ACHN (cell line): ENCODE measurements around the gene ADGRL1.
A peak's percentile ranks its signal among the peaks of the same experiment; 100 is the strongest.
"Not testable (repeated sequence)": the region's sequence is repeated elsewhere in the genome, so short reads cannot be mapped to it uniquely, and the experiment has no call there.

Experiments
- DNase-seq: peaks from one replicate; pipeline ENCODE4 v3.0.0-alpha.2; 2015
- in situ Hi-C: cut with HindIII; loops from 2 replicates; pipeline ENCODE4 v1.10.0; 2017; ENCODE audit warnings: low sequenced_read_pairs, low pct_ligation_motif_present, low pct_unique_long_range_greater_than_20kb

ADGRL1 gene

DNA sequence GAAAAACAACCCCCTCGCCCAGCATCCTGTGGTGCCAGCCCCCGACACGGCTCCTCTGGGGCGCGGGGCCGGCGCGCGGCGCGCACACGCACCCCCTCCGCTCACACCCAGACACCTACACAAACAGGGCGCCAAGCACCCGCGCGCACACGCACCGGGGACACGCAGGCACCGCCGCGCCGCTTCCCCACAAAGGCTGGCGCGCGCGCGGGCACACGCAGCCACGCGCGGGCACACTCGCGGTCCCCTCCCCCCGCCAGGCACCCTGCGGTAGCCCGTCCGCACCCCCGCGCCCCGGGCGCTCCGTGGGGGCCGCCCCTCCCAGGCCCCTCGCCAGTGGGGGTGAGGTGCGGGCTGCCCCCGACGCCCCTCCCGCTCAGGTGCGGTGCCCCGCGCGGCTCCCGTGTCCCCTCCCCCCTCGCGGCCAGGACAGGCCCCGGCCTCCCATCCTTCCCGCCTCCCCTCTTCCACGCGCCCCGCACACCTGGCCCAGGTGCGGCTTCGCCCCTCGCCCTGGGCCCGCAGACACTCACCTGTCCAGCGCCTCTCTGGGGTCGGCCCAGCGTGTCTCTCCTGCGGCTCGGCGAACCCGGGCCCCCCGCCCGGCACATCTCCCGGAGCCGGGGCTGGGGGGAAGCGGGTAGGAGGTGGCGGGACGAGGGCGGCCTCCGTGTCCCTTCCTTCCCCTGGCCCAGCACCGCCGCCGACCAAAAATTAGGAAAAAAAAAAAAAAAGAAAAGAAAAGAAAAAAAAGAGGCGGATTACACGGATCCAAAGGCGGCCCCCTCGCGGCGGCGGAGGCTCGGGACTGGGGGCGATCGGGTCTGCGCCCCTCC is at the start of gene ADGRL1:
ADGRL1 (minus strand) TSS at position 718 of the 836 bp plus-strand sequence. CDS start 22,567 bp downstream, outside the sequence.
- in situ Hi-C loops, DNase-seq: not testable (repeated sequence)

DNA sequence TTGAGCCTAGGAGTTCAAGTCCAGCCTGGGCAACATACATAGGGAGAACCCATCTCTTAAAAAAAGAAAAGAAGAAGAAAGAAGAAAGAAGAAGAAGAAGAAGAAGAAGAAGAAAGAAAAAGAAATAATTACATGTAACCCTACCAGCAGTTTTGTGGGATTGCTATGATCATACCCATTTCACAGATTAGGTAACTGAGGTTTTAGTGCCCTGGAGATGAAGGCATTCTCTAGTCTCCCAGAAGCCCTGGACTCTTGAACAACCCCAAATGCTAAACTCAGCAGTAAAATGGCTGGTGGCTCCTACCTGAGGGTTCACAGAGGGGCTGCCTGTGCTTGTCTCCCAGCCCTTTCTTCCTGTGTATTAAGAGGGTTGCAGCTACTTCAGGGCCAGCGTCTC is 49.3 kb upstream of the ADGRL1 start:
- in situ Hi-C loops, DNase-seq: not testable (repeated sequence)

DNA sequence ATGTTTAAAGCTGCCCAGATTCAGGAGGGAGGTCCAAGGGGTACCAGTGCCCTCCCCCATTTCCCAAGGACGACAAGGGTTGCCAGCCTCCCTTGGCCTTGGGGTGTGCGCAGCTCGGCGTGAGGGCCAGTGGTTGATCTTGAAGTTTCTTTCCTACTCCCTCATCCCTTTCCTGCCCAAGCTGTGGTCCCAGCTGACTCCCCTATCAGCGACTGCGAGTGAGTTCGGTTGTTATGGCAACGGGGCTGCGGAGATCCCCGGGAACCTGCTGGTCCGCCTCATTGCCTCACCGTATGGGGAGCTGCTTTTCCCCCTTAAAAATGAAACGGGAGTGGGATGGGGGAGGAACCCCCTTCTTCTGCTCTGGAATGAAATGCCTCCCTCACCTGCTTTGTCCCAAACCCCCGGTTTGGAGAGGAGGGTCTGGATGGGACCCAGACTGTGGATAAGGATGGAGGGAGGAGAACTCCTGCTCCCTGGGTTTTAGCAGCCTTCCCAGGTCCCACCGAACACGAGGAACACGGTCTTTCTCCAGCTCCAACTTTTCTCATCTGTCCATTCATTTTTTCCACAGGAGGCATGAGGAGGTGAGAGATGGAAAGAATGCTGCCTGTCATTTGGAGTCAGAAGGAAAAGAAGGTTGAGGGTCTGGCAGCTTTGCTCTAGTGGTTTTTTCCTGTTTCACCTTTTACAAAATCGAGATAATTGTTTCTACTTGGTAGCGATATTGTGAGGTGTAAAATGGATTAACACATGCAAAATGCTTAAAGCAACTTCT is 48.0 kb upstream of the ADGRL1 start:
- DNase-seq, in situ Hi-C loops: not testable (repeated sequence)

DNA sequence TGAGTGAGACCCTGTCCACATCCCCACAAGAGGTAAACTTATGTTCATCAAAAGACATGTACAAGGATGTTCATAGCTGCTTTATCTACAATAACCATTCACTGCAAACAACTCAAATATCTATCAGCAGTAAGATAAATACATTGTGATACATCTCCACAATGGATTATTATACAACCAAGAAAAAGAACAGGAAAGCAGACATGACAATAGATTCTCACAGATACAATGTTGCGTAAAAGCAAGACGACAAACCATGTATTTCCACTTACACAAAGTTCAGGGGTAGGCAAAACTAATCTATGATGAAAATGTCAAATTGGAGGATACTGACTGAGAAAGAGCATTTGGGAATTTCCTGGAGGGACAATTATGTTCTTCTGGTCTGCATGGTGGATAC is 46.2 kb upstream of the ADGRL1 start:
- DNase-seq, in situ Hi-C loops: not testable (repeated sequence)

DNA sequence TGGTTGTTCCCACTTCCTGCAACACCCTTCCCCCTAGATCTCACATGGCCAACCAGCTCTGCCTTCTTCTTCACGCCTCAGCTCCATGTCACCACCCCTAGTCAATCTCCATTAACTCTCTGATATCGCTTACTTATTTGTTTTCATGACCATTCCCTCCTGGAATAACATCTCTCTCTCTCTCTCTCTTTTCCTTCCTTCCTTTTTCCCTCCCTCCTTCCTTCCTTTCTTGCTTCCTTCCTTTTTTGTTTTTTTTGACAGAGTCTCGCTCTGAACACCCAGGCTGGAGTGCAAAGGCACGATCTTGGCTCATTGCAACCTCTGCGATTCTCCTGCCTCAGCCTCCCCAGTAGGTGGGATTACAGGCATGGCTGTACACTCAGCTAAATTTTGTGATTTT is 44.9 kb upstream of the ADGRL1 start:
- in situ Hi-C loops, result no loop called here

DNA sequence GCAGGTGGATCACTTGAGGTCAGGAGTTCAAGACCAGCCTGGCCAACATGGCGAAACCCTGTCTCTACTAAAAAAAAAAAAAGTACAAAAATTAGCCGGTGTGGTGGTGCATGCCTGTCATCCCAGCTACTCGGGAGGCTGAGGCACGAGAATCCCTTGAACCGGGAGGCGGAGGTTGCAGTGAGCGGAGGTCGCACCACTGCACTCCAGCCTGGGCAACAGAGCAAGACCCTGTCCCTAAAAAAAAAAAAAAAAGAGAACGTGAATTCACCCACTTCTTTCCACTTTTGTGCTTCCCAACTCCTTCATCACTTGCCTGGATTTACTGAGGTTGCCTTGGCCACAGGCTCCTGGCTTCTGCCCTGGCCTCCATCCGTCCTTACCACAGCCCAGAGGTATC is 44.3 kb upstream of the ADGRL1 start:
- DNase-seq, in situ Hi-C loops: not testable (repeated sequence)

More for the DNA sequence above, 44.9 kb upstream of the ADGRL1 start:
- DNase-seq, result no peak

DNA sequence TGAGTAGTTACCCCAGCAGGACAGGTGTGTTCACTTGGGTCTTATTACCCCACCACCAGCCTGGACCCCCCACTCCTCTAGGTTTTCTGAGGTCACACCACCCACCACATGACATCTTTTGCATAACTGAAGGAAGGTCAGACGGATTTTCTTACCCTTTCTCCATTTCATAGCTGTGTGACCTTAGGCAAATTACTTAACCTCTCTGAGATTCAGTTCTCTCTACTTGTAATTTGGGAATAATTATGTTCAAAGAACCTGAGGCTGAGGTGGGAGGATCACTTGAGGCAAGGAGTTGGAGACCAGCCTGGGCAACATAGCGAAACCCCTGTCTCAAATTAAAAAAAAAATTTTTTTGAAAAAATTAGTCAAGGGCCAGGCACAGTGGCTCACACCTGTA is 43.9 kb upstream of the ADGRL1 start:
- in situ Hi-C loops, DNase-seq: not testable (repeated sequence)

DNA sequence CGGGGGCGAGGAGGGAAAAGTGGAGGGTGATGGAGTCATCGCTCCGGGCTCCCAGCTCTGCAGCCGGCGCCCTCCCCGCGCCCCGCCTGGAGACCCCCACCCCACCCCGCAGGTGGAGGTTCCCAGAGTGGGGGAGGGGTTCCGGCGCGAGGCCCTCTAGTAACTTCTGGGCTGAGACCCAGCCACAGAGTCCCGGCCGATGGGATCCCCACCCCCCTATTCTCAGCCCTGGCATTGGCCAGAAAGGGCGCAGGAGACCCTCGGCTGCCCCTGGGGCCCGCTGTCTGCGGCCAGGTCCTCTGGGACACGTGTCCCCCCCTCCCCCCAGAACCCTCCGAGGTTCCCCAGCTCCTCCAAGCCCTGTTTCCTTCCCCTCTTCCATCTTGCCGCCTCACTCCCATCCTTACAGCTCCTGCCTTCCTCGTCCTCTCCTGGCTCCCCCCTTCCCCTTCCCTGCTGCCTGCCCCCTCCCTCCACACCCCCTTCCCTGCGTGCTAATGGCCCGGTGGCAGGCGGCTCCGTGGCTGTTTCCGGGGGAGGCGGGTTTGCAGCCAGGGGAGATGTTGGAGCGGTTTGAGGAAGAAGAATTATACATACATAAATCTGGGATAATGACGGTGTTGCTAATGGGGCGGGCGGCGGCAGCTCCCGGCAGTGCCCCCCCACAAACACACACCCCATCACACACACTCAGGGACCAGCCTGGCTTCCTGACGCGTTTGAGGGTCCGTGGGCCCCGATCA is 43.2 kb upstream of the ADGRL1 start:
- DNase-seq, result peak; percentile 4
- in situ Hi-C loops, result not testable (repeated sequence)

DNA sequence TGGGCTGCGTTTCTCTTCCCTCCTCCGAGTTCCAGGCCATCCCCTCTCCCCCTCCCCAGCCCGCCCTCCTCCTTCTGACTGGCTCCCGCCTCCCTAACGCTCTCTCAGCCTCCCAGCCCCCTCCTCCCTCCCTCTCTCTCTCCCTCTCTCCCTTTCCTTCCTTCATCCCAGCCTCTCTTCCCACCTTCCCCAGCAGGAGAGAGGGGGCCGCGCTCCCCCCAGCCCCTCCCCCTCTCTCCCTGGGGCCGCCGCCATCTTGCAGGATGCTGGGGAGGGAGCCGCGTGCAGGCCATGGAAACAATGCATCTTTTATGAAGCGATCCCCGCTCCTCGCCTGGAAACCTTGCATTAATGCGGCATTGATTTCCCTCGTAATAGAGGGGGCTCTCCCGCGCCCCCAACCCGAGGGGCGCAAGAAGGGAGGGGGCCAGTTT is 42.6 kb upstream of the ADGRL1 start:
- in situ Hi-C loops, result no loop called here
- DNase-seq, result peak; percentile 37

DNA sequence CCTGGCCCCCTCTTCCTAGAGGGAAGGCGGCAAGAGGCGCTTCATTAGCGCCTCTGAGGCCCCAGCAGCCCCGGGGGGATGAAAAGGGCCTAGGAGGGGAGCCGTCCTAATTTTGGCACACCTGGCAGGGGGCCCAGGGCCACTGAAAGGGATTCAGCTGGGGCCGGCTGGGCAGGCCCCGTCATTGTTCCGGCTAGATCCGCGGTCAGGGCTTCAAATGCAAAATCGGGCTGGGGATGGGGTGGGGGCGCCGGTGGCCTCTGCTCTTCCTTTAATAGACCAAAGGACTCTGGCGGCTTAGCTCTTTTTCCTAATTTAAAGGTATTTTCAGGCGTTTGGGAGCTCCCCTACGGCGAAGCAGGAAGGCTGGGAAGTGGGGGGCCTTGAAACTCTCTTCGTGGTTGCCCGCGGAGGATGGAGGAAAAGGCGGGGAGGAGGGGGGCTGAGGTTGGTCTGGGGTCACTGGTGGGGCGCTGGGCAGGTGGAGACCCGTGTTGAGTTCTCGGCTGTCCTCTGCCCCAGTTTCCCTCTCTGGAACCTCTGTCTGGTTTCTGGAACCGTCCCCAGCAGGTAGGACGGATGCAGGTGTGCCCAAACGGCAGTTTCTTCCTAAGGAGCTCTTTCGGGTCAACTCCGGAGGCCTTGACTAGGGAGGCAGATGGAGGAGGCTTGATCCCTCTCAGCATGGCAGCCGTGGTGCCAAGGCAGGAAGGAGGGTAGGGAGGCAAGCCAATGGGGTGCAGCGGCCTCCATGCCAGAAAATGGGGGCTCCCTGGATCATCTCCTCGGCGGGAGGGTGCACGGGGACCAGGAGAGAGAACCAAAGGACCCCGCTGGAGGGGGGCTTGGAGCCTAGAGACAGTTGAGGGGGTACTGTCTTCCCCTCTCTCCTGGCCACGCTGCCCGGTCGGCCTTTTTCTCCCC is 41.8 kb upstream of the ADGRL1 start:
- DNase-seq, in situ Hi-C loops: not testable (repeated sequence)

DNA sequence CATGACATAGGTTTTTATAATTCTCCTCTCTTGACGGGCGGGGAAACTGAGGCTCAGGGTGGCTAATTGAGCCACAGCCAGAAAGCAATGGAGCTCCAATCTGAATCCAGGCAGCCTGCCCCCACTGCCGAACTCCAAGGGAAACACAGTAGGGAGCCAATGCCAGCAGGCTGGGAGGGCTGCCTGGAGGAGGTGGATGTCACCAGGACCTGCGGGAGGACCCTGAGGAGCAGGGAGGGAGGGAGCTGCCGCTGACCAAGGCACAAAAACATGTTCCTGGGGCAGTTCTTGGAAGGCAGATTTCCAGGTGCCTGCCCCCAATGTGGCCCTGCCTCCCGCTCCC is 41.2 kb upstream of the ADGRL1 start:
- DNase-seq, in situ Hi-C loops: not testable (repeated sequence)

DNA sequence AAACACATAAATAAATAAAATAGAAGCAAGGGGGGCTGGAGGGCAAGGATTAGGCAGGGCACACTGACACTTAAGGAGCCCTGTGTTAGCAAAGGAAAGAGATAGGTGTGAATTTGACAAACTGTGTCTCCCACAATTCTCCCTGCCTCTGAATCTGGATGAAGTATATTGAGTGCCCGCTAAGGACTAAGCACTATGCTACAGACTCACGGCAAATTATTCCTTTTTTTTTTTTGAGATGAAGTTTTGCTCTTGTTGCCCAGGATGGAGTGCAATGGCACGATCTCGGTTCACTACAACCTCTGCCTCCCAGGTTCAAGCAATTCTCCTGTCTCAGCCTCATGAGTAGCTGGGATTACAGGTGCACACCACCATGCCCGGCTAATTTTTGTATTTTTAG is 38.4 kb upstream of the ADGRL1 start:
- in situ Hi-C loops, DNase-seq: not testable (repeated sequence)

DNA sequence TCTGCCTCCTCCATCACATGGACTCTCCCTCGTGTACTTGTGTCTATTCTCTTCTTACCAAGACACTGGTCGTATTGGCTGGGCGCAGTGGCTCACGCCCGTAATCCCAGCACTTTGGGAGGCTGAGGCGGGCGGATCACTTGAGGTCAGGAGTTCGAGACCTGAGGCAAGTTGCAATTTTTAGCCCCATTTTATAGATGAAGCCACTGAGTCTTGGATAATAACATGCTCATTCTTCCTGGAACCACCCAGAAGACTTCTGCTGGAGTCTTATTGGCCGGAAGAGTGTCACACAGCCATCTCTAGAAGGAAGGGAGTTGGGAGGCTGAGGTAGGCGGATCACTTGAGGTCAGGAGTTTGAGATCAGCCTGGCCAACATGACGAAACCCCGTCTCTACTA is 37.7 kb upstream of the ADGRL1 start:
- in situ Hi-C loops, DNase-seq: not testable (repeated sequence)

DNA sequence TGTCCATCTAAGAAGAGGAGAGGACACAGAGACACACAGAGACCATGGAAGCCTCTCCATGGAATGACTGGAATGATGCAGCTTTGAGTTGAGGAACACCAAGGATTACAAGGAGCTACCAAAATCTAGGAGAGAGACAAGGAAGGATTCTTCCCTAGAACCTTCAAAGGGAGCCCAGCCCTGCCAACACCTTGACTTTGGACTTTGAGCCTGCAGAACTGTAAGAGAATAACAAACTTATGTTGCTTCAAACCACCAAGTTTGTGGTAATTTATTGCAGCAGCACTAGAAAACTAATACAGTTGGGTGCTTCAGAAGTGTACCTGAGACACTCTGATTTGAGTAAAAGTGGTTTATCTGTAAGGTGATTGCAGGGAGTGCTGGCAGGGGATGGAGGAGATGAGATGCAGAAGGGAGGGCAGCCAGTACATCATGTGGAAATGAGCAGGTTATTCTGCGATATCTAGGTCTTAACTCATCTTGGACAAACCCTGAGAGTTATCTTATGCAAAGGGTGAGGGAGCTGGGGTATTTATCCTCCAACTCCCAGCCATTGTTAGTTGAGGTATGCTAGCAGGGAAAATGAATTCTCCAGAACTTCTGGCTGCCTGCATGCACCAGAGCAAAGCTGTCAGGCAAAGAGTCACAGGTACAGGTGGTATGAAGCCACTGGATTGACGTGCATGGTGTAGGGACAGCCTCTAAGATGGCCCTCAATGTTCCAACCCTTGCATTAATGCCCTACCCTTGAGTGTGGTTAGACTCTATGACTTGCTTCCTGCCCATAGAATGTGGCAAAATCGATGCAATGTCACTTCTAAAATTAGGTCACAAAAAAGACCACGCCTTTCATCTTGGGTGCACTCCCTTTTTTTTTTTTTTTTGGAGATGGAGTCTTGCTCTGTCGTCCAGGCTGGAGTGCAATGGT is 31.3 kb upstream of the ADGRL1 start:
- in situ Hi-C loops, result no loop called here

DNA sequence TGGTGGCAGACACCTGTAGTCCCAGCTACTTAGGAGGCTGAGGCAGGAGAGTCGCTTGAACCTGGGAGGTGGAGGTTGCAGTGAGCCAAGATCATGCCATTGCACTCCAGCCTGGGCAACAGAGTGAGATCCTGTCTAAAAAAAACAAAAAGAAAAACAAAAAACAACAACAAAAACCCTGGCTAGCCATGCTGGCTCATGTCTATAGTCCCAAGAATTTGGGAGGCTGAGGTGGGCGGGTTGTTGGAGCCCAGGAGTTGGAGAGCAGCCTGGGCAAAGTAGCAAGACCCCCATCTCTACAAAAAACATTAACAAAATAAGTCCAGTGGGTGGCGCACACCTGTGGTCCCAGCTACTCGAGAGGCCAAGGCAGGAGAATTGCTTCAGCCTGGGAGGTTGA is 27.0 kb upstream of the ADGRL1 start:
- DNase-seq, in situ Hi-C loops: not testable (repeated sequence)

More for the DNA sequence above, 31.3 kb upstream of the ADGRL1 start:
- DNase-seq, result no peak

DNA sequence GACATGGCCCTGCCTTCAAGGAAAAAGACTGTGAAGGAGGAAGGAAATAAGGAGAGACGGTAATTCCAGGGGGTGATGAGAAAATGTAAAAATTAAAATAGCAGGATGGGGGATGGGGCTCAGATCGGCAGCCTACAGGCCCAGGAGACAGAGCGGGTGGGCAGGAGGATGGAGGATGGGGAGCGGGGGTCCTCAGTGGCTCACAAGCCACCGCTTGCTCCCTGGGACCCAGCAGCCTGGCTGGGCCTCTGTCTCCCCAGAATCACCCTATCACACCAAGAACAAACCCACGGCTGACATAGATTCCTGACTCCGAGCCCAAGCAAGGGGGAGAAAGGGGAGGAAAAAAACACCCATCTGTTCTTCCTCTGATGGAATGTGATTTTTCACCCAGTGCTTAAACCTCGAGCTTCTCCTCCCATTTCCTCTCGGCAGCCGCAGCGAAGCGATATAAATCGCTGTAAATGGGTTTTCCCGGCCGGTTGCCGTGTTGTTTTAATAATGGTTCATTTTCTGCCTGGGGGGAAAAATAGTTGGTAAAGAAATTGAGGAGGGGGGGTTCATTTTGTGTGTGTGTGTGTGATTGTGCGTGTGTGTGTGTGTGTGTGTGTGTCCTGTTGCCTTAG is 22.6 kb upstream of the ADGRL1 start:
- in situ Hi-C loops, DNase-seq: not testable (repeated sequence)
